ENCODE data around the gene MUC12.
A peak's percentile ranks its signal among the peaks of the same experiment; 100 is the strongest.
"Not testable (repeated sequence)": the region's sequence is repeated elsewhere in the genome, so short reads cannot be mapped to it uniquely, and the experiment has no call there.

MUC12 gene

DNA sequence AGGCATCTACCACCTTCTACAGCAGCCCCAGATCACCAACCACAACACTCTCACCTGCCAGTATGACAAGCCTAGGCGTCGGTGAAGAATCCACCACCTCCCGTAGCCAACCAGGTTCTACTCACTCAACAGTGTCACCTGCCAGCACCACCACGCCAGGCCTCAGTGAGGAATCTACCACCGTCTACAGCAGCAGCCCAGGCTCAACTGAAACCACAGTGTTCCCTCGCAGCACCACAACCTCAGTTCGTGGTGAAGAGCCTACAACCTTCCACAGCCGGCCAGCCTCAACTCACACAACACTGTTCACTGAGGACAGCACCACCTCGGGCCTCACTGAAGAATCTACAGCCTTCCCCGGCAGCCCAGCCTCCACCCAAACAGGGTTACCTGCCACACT, 29.2 kb downstream of the MUC12 start:
- not testable (repeated sequence) for DNase-seq

DNA sequence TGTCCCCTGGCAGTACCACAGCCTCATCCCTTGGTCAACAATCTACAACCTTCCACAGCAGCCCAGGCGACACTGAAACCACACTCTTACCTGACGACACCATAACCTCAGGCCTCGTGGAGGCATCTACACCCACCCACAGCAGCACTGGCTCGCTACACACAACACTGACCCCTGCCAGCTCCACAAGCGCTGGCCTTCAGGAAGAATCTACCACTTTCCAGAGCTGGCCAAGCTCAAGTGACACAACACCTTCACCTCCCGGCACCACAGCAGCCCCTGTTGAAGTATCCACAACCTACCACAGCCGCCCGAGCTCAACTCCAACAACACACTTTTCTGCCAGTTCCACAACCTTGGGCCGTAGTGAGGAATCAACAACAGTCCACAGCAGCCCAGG, 30.0 kb downstream of the MUC12 start:
- not testable (repeated sequence) for DNase-seq

DNA sequence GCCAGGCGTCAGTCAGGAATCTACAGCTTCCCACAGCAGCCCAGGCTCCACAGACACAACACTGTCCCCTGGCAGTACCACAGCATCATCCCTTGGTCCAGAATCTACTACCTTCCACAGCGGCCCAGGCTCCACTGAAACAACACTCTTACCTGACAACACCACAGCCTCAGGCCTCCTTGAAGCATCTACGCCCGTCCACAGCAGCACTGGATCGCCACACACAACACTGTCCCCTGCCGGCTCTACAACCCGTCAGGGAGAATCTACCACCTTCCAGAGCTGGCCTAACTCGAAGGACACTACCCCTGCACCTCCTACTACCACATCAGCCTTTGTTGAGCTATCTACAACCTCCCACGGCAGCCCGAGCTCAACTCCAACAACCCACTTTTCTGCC, 30.7 kb downstream of the MUC12 start:
- DNase-seq = not testable (repeated sequence)

DNA sequence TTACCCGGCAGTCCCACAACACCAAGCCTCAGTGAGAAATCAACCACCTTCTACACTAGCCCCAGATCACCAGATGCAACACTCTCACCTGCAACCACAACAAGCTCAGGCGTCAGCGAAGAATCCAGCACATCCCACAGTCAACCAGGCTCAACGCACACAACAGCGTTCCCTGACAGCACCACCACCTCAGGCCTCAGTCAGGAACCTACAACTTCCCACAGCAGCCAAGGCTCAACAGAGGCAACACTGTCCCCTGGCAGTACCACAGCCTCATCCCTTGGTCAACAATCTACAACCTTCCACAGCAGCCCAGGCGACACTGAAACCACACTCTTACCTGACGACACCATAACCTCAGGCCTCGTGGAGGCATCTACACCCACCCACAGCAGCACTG, 33.0 kb downstream of the MUC12 start:
- DNase-seq = not testable (repeated sequence)

DNA sequence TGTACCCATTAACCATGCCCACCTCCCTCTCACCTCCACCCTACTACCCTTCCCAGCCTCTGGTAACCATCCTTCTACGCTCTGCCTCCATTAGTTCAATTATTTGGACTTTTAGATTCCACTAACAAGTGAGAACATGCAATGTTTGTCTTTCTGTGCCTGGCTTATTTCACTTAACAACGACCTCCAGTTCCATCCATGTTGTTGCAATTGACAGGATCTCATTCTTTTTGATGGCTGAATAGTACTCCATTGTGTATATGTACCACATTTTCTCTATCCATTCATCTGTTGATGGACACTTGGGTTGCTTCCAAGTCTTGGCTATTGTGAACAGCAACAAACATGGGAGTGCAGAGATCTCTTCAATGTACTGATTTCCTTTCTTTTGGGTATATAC, 38.0 kb downstream of the MUC12 start:
- DNase-seq = not testable (repeated sequence)

DNA sequence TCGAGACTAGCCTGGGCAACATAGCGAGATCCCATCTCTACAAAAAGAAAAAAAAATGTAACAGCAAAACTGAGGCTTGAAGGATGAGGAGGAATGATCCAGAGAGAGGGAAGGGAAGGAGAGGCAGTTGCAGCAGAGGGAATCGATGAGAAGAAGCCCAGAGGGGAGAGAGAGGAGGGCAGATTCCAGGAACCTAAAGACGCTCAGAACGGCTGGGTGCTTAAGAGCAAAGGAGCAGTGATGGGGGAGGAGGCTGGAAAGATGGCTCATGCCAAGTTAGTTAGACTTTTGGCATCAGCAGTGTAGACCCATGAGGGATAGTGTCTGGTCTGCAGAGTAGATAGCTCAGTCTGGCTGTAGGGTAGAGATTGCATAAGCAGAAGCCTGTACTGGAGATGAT, 40.3 kb downstream of the MUC12 start:
- DNase-seq = no peak

DNA sequence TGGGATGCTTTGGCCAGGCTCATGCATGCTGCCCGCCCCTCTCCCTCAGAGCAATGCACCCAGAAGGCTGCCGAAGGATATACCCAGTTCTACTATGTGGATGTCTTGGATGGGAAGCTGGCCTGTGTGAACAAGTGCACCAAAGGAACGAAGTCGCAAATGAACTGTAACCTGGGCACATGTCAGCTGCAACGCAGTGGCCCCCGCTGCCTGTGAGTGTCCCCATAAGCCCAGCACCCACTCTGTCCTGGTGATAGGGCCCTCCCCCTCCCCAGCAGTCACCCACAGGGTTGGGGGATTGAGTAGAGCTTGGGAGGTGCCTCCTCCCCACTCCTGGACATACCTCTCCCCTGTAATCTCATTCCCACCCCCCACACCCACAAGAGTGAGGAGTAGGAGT, 43.6 kb downstream of the MUC12 start:
- no peak for DNase-seq

DNA sequence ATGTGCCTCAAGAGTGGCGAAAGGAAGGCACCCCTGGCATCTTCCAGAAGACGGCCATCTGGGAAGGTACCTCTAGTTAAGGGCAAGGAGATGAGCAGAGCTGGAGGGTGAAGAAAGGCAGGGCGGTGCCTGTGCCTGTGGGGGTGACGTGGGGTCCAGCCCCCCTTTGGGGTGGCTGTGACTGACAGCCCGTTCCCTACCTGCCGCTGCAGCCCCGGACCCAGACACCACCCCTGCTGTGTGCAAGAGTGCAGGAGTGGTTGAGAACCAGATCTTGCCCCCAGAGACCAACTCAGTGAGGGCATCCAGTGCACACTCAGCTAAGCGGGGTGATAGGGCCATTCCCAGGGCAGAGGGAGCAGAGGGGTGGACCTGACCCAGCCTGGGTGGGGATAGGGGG, 46.3 kb downstream of the MUC12 start:
- no peak for DNase-seq

DNA sequence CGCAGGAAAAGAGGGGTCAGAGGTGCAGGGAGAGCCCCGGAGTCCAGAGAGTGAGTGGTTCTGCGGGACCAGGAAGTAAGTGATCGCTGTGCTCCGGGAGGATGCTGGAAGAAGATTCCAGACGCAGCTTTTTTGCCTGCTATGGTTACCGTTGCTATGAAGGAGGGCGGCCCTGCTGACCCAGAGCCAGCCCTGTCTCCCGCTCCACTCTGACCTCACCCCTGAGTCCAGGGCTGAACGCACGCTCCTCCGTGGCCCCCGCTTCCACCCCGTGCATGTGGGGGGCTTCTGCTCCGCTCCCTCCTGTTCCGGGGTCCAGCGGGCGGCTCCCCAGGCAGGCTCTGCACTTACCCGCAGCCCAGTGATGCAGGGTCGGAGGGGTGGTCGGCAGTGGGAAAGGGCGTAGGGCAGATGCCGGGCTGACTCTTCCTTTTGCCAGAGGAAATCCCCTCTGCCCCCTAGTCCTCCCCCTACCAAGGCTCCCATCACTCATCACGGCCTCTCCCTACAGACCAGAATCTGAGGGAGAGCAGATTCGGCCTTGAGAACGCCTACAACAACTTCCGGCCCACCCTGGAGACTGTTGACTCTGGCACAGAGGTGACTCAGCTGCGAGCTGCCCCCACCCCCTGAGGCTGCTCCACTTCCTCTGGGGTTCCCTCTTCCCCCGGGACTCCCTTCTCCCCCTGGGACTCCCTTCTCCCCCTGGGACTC, 47.9 kb downstream of the MUC12 start:
- peak; percentile 79 for DNase-seq

DNA sequence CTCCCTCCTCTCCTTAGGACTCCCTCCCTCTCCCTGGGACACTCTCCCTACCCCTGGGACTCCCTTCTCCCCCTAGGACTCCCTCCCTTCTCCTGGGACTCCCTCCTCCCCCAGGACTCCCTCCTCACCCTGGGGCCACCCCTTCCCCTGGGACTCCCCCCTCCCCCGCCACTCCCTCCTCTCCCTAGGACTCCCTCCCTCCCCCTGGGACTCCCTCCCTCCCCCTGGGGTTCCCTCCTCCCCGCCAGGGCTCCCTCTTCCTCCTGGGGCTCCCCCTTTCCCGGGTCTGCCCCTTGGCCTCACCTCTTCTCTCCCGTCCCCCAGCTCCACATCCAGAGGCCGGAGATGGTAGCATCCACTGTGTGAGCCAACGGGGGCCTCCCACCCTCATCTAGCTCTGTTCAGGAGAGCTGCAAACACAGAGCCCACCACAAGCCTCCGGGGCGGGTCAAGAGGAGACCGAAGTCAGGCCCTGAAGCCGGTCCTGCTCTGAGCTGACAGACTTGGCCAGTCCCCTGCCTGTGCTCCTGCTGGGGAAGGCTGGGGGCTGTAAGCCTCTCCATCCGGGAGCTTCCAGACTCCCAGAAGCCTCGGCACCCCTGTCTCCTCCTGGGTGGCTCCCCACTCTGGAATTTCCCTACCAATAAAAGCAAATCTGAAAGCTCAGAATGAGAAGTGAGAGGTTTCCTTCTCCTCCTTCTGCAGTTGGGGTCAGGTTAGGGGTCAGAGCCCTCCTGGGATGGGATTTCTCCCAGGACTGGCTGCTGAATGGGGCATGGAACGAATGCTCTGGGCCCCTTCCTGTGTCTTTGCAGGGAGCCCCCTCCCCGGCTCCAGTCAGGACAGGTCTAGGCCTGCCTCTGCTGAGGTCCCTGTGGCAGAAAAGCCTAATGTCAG, 49.2 kb downstream of the MUC12 start:
- peak; percentile 16 for DNase-seq

DNA sequence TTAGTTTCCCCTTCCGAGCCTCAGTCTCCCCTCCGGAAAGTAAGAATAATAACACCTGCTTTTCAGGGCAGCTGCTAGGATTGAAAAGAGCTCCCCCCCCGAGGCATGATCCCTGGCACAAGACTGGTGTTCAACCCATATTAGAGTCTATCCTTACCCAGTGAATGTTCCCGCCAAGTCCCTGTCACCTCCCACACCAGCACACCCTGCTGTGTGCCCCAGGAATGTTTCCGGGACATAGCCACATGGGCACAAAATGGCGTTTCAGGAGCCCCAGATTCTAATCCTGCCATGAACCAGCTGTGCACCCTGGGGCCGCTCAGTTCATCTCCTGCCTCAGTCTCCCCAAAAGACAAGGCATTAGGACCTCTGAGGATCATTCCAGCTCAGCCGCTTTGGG, 51.1 kb downstream of the MUC12 start:
- no peak for DNase-seq

DNA sequence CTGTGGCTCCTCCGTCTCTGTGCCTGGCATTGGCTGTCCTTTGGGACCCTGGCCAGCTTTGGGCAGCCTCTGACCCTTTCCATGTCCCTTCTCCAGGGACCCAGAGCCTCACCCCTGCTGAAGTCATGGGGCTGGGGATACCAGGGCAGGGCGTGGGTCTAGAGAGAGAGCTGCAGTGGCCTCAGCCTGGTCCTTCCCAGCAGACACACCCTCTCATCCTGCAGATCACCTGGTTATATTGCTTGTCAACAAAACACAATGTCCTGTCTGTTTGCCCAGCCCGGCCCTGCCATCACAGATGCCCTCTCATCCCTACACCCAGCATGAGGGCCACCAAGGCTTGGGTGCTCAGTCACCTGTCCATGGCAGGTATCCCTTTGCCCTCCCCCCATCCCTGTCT, 52.3 kb downstream of the MUC12 start:
- DNase-seq = no peak

DNA sequence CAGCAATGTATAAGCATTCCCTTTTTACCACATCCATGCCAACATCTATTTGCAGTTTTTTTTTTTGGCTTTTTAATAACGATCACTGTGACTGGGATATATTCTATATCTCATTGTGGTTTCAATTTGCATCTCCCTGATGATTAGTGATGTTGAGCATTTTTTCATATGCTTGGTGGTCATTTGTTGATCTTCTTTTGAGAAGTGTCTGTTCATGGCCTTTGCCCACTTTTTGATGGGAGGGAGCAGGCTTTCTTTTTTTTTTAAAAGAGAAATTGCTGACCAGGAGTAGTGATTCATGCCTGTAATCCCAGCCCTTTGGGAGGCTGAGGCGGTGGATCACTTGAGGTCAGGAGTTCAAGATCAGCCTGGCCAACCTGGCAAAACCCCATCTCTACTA, 54.5 kb downstream of the MUC12 start:
- no peak for DNase-seq

DNA sequence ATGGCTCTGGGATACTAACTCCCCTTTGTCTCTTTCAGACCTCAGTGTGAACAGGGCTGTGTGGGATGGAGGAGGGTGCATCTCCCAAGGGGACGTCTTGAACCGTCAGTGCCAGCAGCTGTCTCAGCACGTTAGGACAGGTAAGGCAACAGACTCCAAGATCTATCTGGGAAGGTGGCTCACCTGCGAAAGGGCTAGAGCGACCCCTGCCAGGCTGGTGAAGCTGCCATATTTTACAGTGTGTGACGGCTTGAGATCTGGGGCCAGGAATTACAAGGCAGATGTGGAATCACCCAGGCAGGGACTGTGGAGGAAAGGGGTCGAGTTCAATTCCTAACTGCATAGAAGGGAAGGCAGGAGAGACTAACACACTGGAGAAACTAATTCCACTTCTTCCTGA, 61.7 kb downstream of the MUC12 start:
- DNase-seq = no peak

DNA sequence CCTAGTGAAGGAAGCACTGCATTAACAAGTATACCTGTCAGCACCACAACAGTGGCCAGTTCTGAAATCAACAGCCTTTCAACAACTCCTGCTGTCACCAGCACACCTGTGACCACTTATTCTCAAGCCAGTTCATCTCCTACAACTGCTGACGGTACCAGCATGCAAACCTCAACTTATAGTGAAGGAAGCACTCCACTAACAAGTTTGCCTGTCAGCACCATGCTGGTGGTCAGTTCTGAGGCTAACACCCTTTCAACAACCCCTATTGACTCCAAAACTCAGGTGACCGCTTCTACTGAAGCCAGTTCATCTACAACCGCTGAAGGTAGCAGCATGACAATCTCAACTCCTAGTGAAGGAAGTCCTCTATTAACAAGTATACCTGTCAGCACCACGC, 66.6 kb downstream of the MUC12 start:
- DNase-seq = no peak

DNA sequence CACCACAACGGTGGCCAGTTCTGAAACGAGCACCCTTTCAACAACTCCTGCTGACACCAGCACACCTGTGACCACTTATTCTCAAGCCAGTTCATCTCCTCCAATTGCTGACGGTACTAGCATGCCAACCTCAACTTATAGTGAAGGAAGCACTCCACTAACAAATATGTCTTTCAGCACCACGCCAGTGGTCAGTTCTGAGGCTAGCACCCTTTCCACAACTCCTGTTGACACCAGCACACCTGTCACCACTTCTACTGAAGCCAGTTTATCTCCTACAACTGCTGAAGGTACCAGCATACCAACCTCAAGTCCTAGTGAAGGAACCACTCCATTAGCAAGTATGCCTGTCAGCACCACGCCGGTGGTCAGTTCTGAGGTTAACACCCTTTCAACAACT, 71.9 kb downstream of the MUC12 start:
- DNase-seq = not testable (repeated sequence)

DNA sequence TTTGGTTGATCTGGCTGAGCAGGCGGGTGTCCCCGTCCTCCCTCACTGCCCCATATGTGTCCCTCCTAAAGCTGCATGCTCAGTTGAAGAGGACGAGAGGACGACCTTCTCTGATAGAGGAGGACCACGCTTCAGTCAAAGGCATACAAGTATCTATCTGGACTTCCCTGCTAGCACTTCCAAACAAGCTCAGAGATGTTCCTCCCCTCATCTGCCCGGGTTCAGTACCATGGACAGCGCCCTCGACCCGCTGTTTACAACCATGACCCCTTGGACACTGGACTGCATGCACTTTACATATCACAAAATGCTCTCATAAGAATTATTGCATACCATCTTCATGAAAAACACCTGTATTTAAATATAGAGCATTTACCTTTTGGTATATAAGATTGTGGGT, 89.0 kb downstream of the MUC12 start:
- DNase-seq = peak; percentile 16

DNA sequence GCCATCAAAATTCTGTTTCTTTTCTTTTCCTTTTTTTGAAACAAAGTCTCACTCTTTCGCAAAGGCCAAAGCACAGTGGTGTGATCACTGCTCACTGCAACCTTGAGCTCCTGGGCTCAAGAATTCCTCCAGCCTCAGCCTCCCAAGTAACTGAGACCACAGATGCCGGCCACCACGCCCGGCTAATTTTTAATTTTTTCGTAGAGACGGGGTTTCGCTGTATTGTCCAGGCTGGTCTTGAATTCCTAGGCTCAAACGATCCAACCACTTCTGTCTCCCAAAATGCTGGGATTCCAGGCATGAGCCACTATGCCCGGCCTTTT, 90.2 kb downstream of the MUC12 start:
- DNase-seq = no peak

DNA sequence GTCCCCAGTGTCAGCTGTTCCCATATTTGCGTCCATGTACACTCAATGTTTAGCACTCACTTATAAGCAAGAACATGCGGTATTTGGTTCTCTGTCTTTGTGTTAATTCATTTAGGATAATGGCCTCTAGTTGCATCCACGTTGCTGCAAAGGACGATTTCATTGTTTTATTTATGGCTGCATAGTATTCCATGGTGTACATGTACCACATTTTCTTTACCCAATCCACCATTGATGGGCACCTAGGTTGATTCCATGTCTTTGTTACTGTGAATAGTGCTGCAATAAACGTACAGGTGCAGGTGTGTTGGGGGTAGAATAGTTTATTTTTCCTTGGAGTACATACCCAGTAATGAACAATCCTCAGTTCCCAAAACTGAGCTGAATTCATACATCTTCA, 91.6 kb downstream of the MUC12 start:
- no peak for DNase-seq

DNA sequence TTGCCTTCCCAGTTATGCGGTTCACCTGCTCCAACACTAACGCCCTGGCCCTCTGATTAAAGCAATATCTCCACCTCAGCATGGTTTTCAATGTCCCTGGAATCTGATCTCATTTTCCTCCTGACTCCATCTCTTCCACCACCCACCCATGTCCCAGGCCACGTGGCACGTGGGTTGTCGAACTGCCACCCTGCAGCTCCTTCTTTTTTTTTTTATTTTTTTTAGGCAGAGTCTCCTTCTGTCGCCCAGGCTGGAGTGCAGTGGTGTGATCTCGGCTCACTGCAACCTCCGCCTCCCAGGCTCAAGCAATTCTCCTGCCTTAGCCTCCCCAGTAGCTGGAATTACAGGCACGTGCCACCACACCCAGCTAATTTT, 94.8 kb downstream of the MUC12 start:
- not testable (repeated sequence) for DNase-seq

DNA sequence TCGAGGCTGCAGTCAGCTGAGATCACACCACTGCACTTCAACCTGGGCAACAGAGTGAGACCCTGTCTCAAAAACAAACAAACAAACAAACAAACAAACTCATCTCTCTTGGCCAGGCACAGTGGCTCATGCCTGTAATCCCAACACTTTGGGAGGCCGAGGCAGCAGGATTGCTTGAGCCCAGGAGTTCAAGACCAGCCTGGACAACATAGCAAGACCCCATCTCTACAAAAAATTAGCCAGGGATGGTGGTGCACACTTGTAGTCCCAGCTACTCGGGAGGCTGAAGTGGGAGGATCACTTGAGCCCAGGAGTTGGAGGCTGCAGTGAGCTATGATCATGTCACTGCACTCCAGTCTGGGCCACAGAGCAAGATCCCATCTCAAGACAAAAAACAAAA, 95.8 kb downstream of the MUC12 start:
- DNase-seq = not testable (repeated sequence)

DNA sequence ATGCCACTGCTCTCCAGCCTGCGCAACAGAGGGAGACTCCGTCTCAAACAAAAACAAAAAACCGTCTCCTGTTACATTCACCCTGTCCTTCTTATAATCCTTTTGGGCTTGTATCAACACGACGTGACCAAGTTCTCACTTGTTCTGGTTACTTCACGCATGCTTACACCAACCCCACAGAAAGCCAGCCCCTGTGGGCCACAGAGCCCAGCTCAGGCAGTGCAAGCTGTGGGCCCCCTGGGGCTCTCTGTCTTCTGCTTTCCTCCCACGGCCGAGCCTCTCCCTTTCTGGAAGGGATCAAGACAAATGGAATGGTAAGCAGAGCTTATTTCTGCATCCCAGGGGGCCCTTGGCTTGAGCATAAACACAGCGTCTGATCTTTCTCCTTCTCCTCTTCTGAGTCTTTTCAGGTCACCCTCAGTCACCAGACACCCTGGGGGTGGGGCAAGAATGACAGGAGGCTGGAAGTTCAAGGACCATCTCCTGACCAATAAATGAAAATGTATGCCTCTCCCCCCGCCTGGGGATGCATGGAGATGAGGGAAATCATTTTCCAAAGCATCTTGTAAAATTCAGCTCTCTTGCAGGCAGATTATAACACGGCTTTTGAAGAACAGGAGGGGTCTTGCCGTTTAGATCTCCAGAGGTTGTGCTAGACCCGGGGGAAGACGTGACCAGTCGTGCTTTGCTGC, 96.9 kb downstream of the MUC12 start:
- DNase-seq = no peak

DNA sequence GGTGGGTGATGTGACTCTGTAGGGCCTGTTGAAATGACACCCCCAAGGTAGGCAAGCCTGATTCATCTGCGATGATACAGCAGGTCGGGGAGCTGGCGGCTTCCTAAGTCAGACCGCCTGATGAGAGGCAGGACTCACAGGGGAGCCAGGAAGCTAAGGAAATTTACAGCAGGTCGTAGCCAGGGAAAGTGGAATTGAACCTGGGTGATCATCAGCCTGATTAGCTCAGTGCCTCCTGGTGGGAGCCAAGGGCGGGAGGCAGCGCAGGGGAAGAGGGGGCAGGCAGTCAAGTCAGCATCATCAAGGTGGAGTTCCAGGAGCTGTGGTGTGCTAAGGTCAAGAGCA, 97.4 kb downstream of the MUC12 start:
- no peak for DNase-seq

DNA sequence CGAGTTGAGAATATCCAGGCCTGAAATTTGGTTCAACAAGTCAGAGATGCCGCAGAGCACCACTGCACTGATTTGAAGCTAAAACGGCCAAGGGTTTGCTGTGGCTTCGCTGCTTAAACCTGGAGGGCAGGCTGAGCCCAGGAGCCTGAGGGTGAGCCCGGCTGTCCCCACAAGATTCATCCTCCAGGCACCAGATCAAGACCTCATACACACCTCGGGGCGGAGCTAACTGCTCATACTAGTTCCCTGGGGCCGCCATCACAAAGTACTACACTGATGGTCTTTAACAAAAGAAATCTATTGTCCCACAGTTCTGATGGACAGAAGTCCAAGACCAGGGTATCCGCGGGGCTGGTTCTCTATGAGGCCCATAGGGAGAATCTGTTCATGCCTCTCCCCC, 99.0 kb downstream of the MUC12 start:
- DNase-seq = no peak

All from activated CD4-positive, alpha-beta T cell treated with anti-CD3 and anti-CD28 coated beads, Interleukin-2, amount 50 U/mL, for 16 hours (primary cell).